ENCODE data around the gene S100A9. TPM values are rescaled to one million over a fixed set of nuclear protein-coding genes. Genes with fewer than 3 reads are reported as not detected.

Gene S100A9
- total RNA-seq, 1 experiment from 2014 or later, result 0.59 TPM

DNA sequence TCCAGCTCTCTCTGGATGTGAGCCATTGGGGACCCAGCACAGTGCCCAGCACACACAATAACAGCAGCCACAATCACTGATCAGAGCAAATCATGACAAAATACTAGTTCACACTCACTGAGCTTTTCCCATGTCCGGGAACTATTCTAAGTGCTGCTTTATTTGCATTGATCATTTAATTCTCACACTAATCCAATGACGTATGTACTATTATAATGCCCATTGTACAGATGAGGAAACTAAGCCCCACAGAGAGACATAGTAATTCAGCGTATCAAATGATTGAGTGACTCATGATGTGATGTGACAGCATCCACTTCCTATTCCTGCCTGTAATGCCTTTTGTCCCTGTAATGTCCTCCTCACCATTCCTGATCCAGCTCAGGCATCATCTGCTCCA is 35.2 kb downstream of the S100A9 start:
- Histone ChIP-seq H3K27ac (ENCODE audit: low read depth, low read length) (no peak overlapping the region), H3K4me2 (ENCODE audit: low read length) (no peak overlapping the region), H2AFZ (ENCODE audit: low read depth, low read length, poor library complexity, severe bottlenecking) (no peak overlapping the region), H3K36me3 (ENCODE audit: control insufficient read depth in 1 of 2, insufficient read depth in 2 of 2, low read length in 2 of 2) (no peaks in the 10 kb centered on the region), H3K4me1 (ENCODE audit: control insufficient read depth in 1 of 2, insufficient read depth in 2 of 2, low read length in 2 of 2) (no peaks in the 10 kb centered on the region), H3K27me3 (ENCODE audit: insufficient read depth, low read length) (peaks cover 81% of the 10 kb centered on the region), H3K9ac (ENCODE audit: low read length) (no peak overlapping the region), H3K9me2 (ENCODE audit: insufficient read depth) (no peaks in the 10 kb centered on the region), H3K9me3 (ENCODE audit: control insufficient read depth in 1 of 2, insufficient read depth in 1 of 2, low read depth in 1 of 2, low read length in 2 of 2) (no peaks in the 10 kb centered on the region), H3K79me2 (ENCODE audit: insufficient read depth, low read length) (no peaks in the 10 kb centered on the region), H3K4me3 (replicated peaks in 1 of 2; ENCODE audit: low read depth in 1 of 2, low read length in 2 of 2) (no peak overlapping the region), H4K20me1 (ENCODE audit: insufficient read depth) (no peaks in the 10 kb centered on the region)
- ATAC-seq, result no peak
- CTCF ChIA-PET, result no interaction called here
- intact Hi-C loops (cut with micrococcal nuclease), result no loop called here
- TF ChIP-seq EZH2phosphoT487 (IDR thresholded peaks at IDR 0.05; ENCODE audit: borderline replicate concordance) (no peak), FOSL1 (IDR thresholded peaks at IDR 0.05; ENCODE audit: low read depth) (no peak), SIN3A (IDR thresholded peaks at IDR 0.05; ENCODE audit: low read depth) (no peak), ZFX (IDR thresholded peaks at IDR 0.05) (no peak), RAD21 (IDR thresholded peaks at IDR 0.05; ENCODE audit: low read depth) (no peak), ELF1 (IDR thresholded peaks at IDR 0.05; ENCODE audit: borderline replicate concordance, low read depth) (no peak), EGR1 (IDR thresholded peaks at IDR 0.05; ENCODE audit: low read depth) (no peak)
- TF ChIP-seq, protein P1, sequence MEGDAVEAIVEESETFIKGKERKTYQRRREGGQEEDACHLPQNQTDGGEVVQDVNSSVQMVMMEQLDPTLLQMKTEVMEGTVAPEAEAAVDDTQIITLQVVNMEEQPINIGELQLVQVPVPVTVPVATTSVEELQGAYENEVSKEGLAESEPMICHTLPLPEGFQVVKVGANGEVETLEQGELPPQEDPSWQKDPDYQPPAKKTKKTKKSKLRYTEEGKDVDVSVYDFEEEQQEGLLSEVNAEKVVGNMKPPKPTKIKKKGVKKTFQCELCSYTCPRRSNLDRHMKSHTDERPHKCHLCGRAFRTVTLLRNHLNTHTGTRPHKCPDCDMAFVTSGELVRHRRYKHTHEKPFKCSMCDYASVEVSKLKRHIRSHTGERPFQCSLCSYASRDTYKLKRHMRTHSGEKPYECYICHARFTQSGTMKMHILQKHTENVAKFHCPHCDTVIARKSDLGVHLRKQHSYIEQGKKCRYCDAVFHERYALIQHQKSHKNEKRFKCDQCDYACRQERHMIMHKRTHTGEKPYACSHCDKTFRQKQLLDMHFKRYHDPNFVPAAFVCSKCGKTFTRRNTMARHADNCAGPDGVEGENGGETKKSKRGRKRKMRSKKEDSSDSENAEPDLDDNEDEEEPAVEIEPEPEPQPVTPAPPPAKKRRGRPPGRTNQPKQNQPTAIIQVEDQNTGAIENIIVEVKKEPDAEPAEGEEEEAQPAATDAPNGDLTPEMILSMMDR (IDR thresholded peaks at IDR 0.05 in 2 of 3, conservative IDR thresholded peaks at IDR 0.05 in 1 of 3; ENCODE audit: borderline replicate concordance in 1 of 3, insufficient read depth in 1 of 3, low read depth in 2 of 3, low read length in 2 of 3), result no peak
- TF ChIP-seq, protein P2, sequence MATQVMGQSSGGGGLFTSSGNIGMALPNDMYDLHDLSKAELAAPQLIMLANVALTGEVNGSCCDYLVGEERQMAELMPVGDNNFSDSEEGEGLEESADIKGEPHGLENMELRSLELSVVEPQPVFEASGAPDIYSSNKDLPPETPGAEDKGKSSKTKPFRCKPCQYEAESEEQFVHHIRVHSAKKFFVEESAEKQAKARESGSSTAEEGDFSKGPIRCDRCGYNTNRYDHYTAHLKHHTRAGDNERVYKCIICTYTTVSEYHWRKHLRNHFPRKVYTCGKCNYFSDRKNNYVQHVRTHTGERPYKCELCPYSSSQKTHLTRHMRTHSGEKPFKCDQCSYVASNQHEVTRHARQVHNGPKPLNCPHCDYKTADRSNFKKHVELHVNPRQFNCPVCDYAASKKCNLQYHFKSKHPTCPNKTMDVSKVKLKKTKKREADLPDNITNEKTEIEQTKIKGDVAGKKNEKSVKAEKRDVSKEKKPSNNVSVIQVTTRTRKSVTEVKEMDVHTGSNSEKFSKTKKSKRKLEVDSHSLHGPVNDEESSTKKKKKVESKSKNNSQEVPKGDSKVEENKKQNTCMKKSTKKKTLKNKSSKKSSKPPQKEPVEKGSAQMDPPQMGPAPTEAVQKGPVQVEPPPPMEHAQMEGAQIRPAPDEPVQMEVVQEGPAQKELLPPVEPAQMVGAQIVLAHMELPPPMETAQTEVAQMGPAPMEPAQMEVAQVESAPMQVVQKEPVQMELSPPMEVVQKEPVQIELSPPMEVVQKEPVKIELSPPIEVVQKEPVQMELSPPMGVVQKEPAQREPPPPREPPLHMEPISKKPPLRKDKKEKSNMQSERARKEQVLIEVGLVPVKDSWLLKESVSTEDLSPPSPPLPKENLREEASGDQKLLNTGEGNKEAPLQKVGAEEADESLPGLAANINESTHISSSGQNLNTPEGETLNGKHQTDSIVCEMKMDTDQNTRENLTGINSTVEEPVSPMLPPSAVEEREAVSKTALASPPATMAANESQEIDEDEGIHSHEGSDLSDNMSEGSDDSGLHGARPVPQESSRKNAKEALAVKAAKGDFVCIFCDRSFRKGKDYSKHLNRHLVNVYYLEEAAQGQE (IDR thresholded peaks at IDR 0.05; ENCODE audit: low read depth), result no peak
- TF ChIP-seq, protein P3, sequence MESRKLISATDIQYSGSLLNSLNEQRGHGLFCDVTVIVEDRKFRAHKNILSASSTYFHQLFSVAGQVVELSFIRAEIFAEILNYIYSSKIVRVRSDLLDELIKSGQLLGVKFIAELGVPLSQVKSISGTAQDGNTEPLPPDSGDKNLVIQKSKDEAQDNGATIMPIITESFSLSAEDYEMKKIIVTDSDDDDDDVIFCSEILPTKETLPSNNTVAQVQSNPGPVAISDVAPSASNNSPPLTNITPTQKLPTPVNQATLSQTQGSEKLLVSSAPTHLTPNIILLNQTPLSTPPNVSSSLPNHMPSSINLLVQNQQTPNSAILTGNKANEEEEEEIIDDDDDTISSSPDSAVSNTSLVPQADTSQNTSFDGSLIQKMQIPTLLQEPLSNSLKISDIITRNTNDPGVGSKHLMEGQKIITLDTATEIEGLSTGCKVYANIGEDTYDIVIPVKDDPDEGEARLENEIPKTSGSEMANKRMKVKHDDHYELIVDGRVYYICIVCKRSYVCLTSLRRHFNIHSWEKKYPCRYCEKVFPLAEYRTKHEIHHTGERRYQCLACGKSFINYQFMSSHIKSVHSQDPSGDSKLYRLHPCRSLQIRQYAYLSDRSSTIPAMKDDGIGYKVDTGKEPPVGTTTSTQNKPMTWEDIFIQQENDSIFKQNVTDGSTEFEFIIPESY (IDR thresholded peaks at IDR 0.05; ENCODE audit: extremely low read depth, insufficient replicate concordance, low read length), result no peak
- RAD21 ChIA-PET (ENCODE audit: low non-redundant PET in 1 of 2, low total read pairs in 2 of 2, uncharacterized antibody in 2 of 2, unreplicated experiment in 2 of 2), result no interaction called here
- BruUV-seq (replicated peaks), result no TSS peak
- POLR2A ChIA-PET, result no interaction called here
- no peak for DNase-seq (ENCODE audit: low read depth, low spot score)
